ENCODE data around the gene SPECC1. TPM values are rescaled to one million over a fixed set of nuclear protein-coding genes. Genes with fewer than 3 reads are reported as not detected.

The SPECC1 gene, protein sequence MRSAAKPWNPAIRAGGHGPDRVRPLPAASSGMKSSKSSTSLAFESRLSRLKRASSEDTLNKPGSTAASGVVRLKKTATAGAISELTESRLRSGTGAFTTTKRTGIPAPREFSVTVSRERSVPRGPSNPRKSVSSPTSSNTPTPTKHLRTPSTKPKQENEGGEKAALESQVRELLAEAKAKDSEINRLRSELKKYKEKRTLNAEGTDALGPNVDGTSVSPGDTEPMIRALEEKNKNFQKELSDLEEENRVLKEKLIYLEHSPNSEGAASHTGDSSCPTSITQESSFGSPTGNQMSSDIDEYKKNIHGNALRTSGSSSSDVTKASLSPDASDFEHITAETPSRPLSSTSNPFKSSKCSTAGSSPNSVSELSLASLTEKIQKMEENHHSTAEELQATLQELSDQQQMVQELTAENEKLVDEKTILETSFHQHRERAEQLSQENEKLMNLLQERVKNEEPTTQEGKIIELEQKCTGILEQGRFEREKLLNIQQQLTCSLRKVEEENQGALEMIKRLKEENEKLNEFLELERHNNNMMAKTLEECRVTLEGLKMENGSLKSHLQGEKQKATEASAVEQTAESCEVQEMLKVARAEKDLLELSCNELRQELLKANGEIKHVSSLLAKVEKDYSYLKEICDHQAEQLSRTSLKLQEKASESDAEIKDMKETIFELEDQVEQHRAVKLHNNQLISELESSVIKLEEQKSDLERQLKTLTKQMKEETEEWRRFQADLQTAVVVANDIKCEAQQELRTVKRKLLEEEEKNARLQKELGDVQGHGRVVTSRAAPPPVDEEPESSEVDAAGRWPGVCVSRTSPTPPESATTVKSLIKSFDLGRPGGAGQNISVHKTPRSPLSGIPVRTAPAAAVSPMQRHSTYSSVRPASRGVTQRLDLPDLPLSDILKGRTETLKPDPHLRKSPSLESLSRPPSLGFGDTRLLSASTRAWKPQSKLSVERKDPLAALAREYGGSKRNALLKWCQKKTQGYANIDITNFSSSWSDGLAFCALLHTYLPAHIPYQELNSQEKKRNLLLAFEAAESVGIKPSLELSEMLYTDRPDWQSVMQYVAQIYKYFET
- 13.2 and 26.5 TPM in 2 replicates for total RNA-seq

GRCh38 chr17:20009302-20010098 lies at the start of gene SPECC1:
SPECC1 (plus strand) TSS chr17:20009359; CDS start chr17:20096652, 87,293 bp downstream.

GRCh38 chr17:19977293-19978208 lies 31.6 kb upstream of the SPECC1 start, which contains the start of gene AKAP10:
AKAP10 (minus strand) TSS chr17:19977828; CDS start chr17:19977679, 149 bp downstream.

Other genes starting within 250 kb of the SPECC1 start
- gene ULK2, start 141.4 kb upstream of the SPECC1 start, total RNA-seq: 10.4 and 17.2 TPM in 2 replicates
- 23.0 and 34.7 TPM in 2 replicates for gene AKAP10, start 31.5 kb upstream of the SPECC1 start, total RNA-seq

Measured in regular cardiac myocyte (primary cell).